A673 (cell line): ENCODE results near the gene KCNIP4.

Experiments
- CTCF ChIP-seq: fragments of 300-800, 200-600 bp; sonication (generic); conservative IDR thresholded peaks from 2 replicates; pipeline ENCODE4 v1.5.1; 2017; ENCODE audit warnings: low read depth, mild to moderate bottlenecking, antibody characterized with exemption, low read length, moderate library complexity, mixed read lengths
- EZH2 ChIP-seq: fragments of 200-600 bp; sonication (generic); IDR thresholded peaks from 2 replicates; pipeline ENCODE4 v1.6.1; 2017; ENCODE audit warnings: borderline replicate concordance, low read depth, mild to moderate bottlenecking, mixed read lengths, antibody characterized with exemption, low read length; ENCODE audit not compliant: poor library complexity, severe bottlenecking

DNA sequence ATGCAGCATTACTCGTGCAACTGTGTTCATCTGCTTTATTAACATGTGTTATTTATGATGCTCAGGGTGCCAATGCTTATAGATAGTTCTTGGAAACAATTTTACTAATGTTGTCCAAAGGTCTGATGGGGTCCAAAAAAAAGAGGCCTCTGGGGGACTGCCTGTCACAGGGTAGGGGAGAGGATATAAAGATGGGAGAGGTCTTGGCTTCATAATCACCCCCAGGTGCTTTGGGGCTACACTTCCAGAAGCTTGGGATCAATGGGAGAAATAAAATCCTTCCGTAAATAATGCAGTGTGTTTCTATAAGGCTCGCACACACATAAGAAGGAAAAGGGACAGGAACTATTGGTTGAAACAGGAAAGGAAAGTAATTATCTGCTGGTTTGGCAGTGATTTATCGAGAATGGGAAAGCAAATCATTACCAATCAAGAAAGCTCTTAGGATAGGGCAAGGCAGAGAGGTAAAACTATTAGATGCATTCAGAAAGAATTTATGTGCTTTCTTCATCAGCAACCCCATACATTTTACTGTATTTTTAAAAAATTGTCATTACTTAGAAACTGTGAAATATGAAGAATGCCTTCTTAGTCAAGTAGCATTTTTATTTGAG is 677.0 kb downstream of the KCNIP4 start:
- TF ChIP-seq EZH2, result no peak
- no peak for TF ChIP-seq CTCF
